H1 (cell line): Measurements from ENCODE around the gene ATOH8. TPM values are rescaled to one million over a fixed set of nuclear protein-coding genes. Genes with fewer than 3 reads are reported as not detected.

Experiments
- CTCF ChIA-PET: fragments of 300-600 bp; sonication (Branson Sonifier 250); formaldehyde crosslinking; loops from one replicate; lab custom pipeline; 2021; ENCODE audit not compliant: partially characterized antibody; lab: Charles Lee
- POLR2A ChIA-PET: fragments of 300-600 bp; sonication (Branson Sonifier 250); formaldehyde crosslinking; loops from one replicate; lab custom pipeline; 2021; ENCODE audit warnings: inconsistent platforms; ENCODE audit not compliant: partially characterized antibody; lab: Charles Lee
- DNase-seq, 2 experiments: peaks; one replicate each; pipeline versions ENCODE4 v3.0.0 to v3.0.0-alpha.2; 2010 to 2022; ENCODE audit warnings: low spot score in 2 of 2, low read depth in 1 of 2, mixed read lengths in 1 of 2
- FAIRE-seq: peaks from 2 replicates; lab custom pipeline; 2011; peaks lifted over from hg19 to GRCh38; lab: Jason Lieb, UNC
- H2AFZ ChIP-seq: 2 replicates; pipeline ENCODE4 v1.8.1; 2012; ENCODE audit warnings: low read length, inconsistent platforms
- H2AK5ac ChIP-seq: 2 replicates; pipeline ENCODE4 v1.6.1; 2013; ENCODE audit warnings: low read depth, low read length
- H2BK120ac ChIP-seq: replicated peaks from 2 replicates; pipeline ENCODE3; 2013; ENCODE audit warnings: low read depth, low read length, inconsistent platforms
- H2BK12ac ChIP-seq: 2 replicates; pipeline ENCODE4 v1.6.1; 2013; ENCODE audit warnings: low read depth, low read length
- H2BK15ac ChIP-seq: 2 replicates; pipeline ENCODE4 v1.6.1; 2013; ENCODE audit warnings: low read length
- H2BK20ac ChIP-seq: 2 replicates; pipeline ENCODE4 v1.6.1; 2013; ENCODE audit warnings: low read length
- H2BK5ac ChIP-seq: 2 replicates; pipeline ENCODE4 v1.6.1; 2013; ENCODE audit warnings: low read depth, low read length
- H3K14ac ChIP-seq: 2 replicates; pipeline ENCODE4 v1.6.1; 2013; ENCODE audit warnings: inconsistent platforms; ENCODE audit not compliant: insufficient read length
- H3K18ac ChIP-seq: 2 replicates; pipeline ENCODE4 v1.6.1; 2013; ENCODE audit warnings: low read length; ENCODE audit errors: extremely low read depth
- H3K23ac ChIP-seq: 2 replicates; pipeline ENCODE4 v1.6.1; 2013; ENCODE audit warnings: inconsistent platforms; ENCODE audit not compliant: insufficient read length
- H3K23me2 ChIP-seq: 2 replicates; pipeline ENCODE4 v1.6.1; 2013; ENCODE audit warnings: low read depth, low read length
- H3K27ac ChIP-seq: 2 replicates; pipeline ENCODE4 v1.6.1; 2011; ENCODE audit warnings: low read depth, low read length, inconsistent platforms
- H3K27me3 ChIP-seq, 4 experiments: replicated peaks in 1 of 4; 1 replicate in 1 of 4; 2 replicates in 3 of 4; pipeline versions ENCODE4 v1.6.1 to v1.8.1; 2011 to 2013; ENCODE audit warnings: low read length in 3 of 4, mild to moderate bottlenecking in 3 of 4, inconsistent platforms in 2 of 4, mixed read lengths in 2 of 4, moderate library complexity in 1 of 4; ENCODE audit not compliant: control insufficient read depth in 3 of 4, insufficient read depth in 3 of 4; ENCODE audit errors: extremely low read depth in 1 of 4
- H3K36me3 ChIP-seq, 4 experiments: 2 replicates each; pipeline versions ENCODE4 v1.6.1 to v1.8.1; 2011 to 2013; ENCODE audit warnings: mild to moderate bottlenecking in 4 of 4, low read length in 3 of 4, moderate library complexity in 2 of 4, control low read depth in 1 of 4, inconsistent platforms in 1 of 4; ENCODE audit not compliant: insufficient read depth in 4 of 4, control insufficient read depth in 2 of 4
- H3K4ac ChIP-seq: replicated peaks from 2 replicates; pipeline ENCODE3; 2013; ENCODE audit warnings: low read length, low read depth, mixed read lengths, inconsistent platforms; ENCODE audit not compliant: insufficient read length
- H3K4me1 ChIP-seq, 4 experiments: replicated peaks in 1 of 4; 1 replicate in 1 of 4; 2 replicates in 3 of 4; pipeline versions ENCODE4 v1.6.1 to v1.8.1; 2011 to 2013; ENCODE audit warnings: low read length in 3 of 4, inconsistent platforms in 2 of 4, mixed read lengths in 1 of 4; ENCODE audit not compliant: insufficient read depth in 4 of 4, control insufficient read depth in 3 of 4
- H3K4me2 ChIP-seq, 2 experiments: 2 replicates each; pipeline versions ENCODE4 v1.6.1 to v1.8.1; 2011 to 2013; ENCODE audit warnings: low read depth in 2 of 2, low read length in 2 of 2, control low read depth in 1 of 2, inconsistent platforms in 1 of 2, mild to moderate bottlenecking in 1 of 2; ENCODE audit not compliant: insufficient read depth in 1 of 2
- H3K4me3 ChIP-seq, 4 experiments: fragments of 200-600, 300-600 bp in 1 of 4; sonication (generic), shearing (Covaris generic), sonication (Bioruptor Twin) in 1 of 4; 2 replicates each; pipeline versions ENCODE4 v1.5.1 to v1.8.1; 2011 to 2016; ENCODE audit warnings: low read length in 4 of 4, low read depth in 3 of 4, control low read depth in 2 of 4, inconsistent platforms in 2 of 4, mild to moderate bottlenecking in 2 of 4, mixed read lengths in 1 of 4, moderate library complexity in 1 of 4; ENCODE audit not compliant: insufficient read depth in 2 of 4; ENCODE audit errors: extremely low read depth in 1 of 4
- H3K56ac ChIP-seq: replicated peaks from 2 replicates; pipeline ENCODE3; 2013; ENCODE audit warnings: low read depth, mild to moderate bottlenecking, mixed read lengths, low read length, inconsistent platforms; ENCODE audit not compliant: insufficient read length
- H3K79me1 ChIP-seq: 2 replicates; pipeline ENCODE4 v1.6.1; 2013; ENCODE audit warnings: low read depth, low read length, control low read depth
- H3K79me2 ChIP-seq, 2 experiments: 2 replicates each; pipeline versions ENCODE4 v1.6.1 to v1.8.1; 2012 to 2013; ENCODE audit warnings: low read length in 2 of 2, mild to moderate bottlenecking in 2 of 2, inconsistent platforms in 1 of 2; ENCODE audit not compliant: insufficient read depth in 2 of 2, control insufficient read depth in 1 of 2
- H3K9ac ChIP-seq, 4 experiments: replicated peaks in 1 of 4; 1 replicate in 1 of 4; 2 replicates in 3 of 4; pipeline versions ENCODE4 v1.6.1 to v1.8.1; 2011 to 2013; ENCODE audit warnings: low read depth in 3 of 4, low read length in 3 of 4, control low read depth in 2 of 4, mild to moderate bottlenecking in 2 of 4, moderate library complexity in 2 of 4, inconsistent platforms in 1 of 4; ENCODE audit errors: extremely low read depth in 1 of 4
- H3K9me3 ChIP-seq, 2 experiments: 2 replicates each; pipeline versions ENCODE4 v1.6.1 to v1.8.1; 2012 to 2013; ENCODE audit warnings: mild to moderate bottlenecking in 2 of 2, moderate library complexity in 2 of 2, control low read depth in 1 of 2, inconsistent platforms in 1 of 2, low read depth in 1 of 2, low read length in 1 of 2, mixed read lengths in 1 of 2; ENCODE audit not compliant: insufficient read depth in 2 of 2
- H4K20me1 ChIP-seq, 2 experiments: replicated peaks in 1 of 2; 2 replicates each; pipeline versions ENCODE3 to v1.8.1; 2011 to 2013; ENCODE audit warnings: inconsistent platforms in 2 of 2, low read length in 2 of 2, mild to moderate bottlenecking in 1 of 2; ENCODE audit not compliant: insufficient read depth in 2 of 2, control insufficient read depth in 1 of 2
- H4K5ac ChIP-seq: 2 replicates; pipeline ENCODE4 v1.6.1; 2013; ENCODE audit warnings: low read length, low read depth, mixed read lengths, inconsistent platforms; ENCODE audit not compliant: insufficient read length
- H4K8ac ChIP-seq: 2 replicates; pipeline ENCODE4 v1.8.0; 2013; ENCODE audit warnings: mild to moderate bottlenecking, moderate library complexity, low read length, inconsistent platforms; ENCODE audit not compliant: insufficient read depth; ENCODE audit errors: extremely low read depth
- H4K91ac ChIP-seq: replicated peaks from 2 replicates; pipeline ENCODE3; 2013; ENCODE audit warnings: low read length, mixed read lengths, inconsistent platforms; ENCODE audit not compliant: insufficient read length
- RNF2 ChIP-seq: fragments of 200-900, 300-1000 bp; sonication (generic); IDR thresholded peaks from 2 replicates; pipeline ENCODE4 v1.7.1; 2016; ENCODE audit warnings: borderline replicate concordance, low read depth, mild to moderate bottlenecking, antibody characterized with exemption, low read length; ENCODE audit not compliant: poor library complexity, severe bottlenecking; ENCODE audit errors: missing control alignments
- SIN3A ChIP-seq, 2 experiments: IDR thresholded peaks in 1 of 2; conservative IDR thresholded peaks in 1 of 2; 2 replicates each; pipeline ENCODE4 v1.6.1; 2011 to 2012; ENCODE audit warnings: low read length in 2 of 2, improper control_type of control experiment in 1 of 2, low read depth in 1 of 2, mild to moderate bottlenecking in 1 of 2
- SP2 ChIP-seq: IDR thresholded peaks from 2 replicates; pipeline ENCODE4 v1.6.1; 2012; ENCODE audit warnings: mild to moderate bottlenecking, low read length, inconsistent platforms
- SUZ12 ChIP-seq: fragments of 200-600 bp; sonication (generic); IDR thresholded peaks from 2 replicates; pipeline ENCODE4 v1.6.1; 2012; ENCODE audit warnings: mild to moderate bottlenecking, inconsistent platforms, low read length, moderate library complexity, mixed read lengths
- WGBS, 2 experiments: shearing (Covaris generic) in 1 of 2; methylation state at CpG; one replicate each; pipeline versions ENCODE4 v1.1.6 to v1.1.7; 2013 to 2015; ENCODE audit warnings: low lambda C conversion rate in 2 of 2, mixed read lengths in 2 of 2, inconsistent platforms in 1 of 2, low coverage in 1 of 2, missing lambda C conversion rate in 1 of 2; ENCODE audit not compliant: insufficient replicate concordance in 2 of 2, insufficient coverage in 1 of 2, insufficient read length in 1 of 2; ENCODE audit errors: extremely low coverage in 1 of 2, missing lambda C conversion rate in 1 of 2; 5-methylcytosine and 5-hydroxymethylcytosine counted together
- polyA plus RNA-seq, 7 experiments: library from polyadenylated mRNA; depleted of rRNA in 3 of 7; stranded (reverse) in 5 of 7; unstranded in 2 of 7; fragments of >200 nt in 5 of 7; fragments of 200-250 nt in 2 of 7; gene quantifications; 1 replicate in 5 of 7; 2 replicates in 1 of 7; 4 replicates in 1 of 7; pipeline versions ENCODE4 v1.2.1 to v1.2.3, GENCODE V29; 2011 to 2013; ENCODE audit warnings: missing spikeins in 2 of 7, mixed read lengths in 2 of 7
- total RNA-seq: library from RNA; stranded (reverse); fragmentation: NEBNext Ultra II Directional; extraction: Animal tissue kit (Norgen Biotek cat#: 25700); gene quantifications from 2 replicates; pipeline ENCODE4 v1.2.1, GENCODE V29; 2021

The ATOH8 gene
- total and polyA plus RNA-seq, 2 of the 8 experiments (the other 6 are each of a cell fraction or from before 2014, with no cell fraction given): 0.50 to 0.53 TPM

GRCh38 chr2:85708641-85709040 is 45.1 kb upstream of the ATOH8 start:
- Histone ChIP-seq H3K23ac (no peak overlapping the region), H2BK5ac (no peak overlapping the region), H3K56ac (no peak overlapping the region), H3K18ac (no peak overlapping the region), H2BK20ac (no peak overlapping the region), H2BK120ac (no peak overlapping the region), H3K27me3 (no peaks in the 10 kb centered on the region; a peak in 1 of 7 replicates), H3K79me2 (no peaks in the 10 kb centered on the region), H2BK15ac (no peak overlapping the region), H4K91ac (no peak overlapping the region), H3K23me2 (no peaks in the 10 kb centered on the region), H3K4me2 (no peak overlapping the region), H2BK12ac (no peak overlapping the region), H4K8ac (no peak overlapping the region), H2AFZ (no peak overlapping the region), H3K4ac (no peak overlapping the region), H3K36me3 (no peaks in the 10 kb centered on the region), H3K4me3 (no peak overlapping the region), H2AK5ac (no peak overlapping the region), H4K5ac (no peak overlapping the region), H3K79me1 (no peaks in the 10 kb centered on the region), H3K9ac (no peak overlapping the region), H3K27ac (no peak overlapping the region), H3K14ac (no peak overlapping the region), H4K20me1 (no peaks in the 10 kb centered on the region), H3K9me3 (no peaks in the 10 kb centered on the region), H3K4me1 (no peaks in the 10 kb centered on the region; a peak in 1 of 7 replicates)
- ChIA-PET POLR2A (no interaction called here), CTCF (interaction anchor here (1.0 to 7.4 kb wide), 16 partner anchors 9 to 94 kb away, joined by 3 to 61 read pairs (median 6); no protein-coding TSS in a partner anchor)
- no peak for TF ChIP-seq SP2
- TF ChIP-seq RNF2: no peak
- TF ChIP-seq SUZ12: no peak
- TF ChIP-seq SIN3A (conservative IDR thresholded peaks at IDR 0.05 in 1 of 2, IDR thresholded peaks at IDR 0.05 in 1 of 2; ENCODE audit: low read depth in 1 of 2, low read length in 2 of 2): no peak
- FAIRE-seq: no peak
- WGBS, 2 experiments: 87% methylated on average over 1 of the region's 1 CpG; no CpG with 5 or more reads in 1 of the 2 experiments
- no peak for DNase-seq
